Non-pigmented ciliary epithelial cell (primary cell): Measurements from ENCODE around the gene CACNA1S.

ENCODE experiments used
- DNase-seq: peaks from one replicate; pipeline ENCODE4 v3.0.0-alpha.2; 2010; ENCODE audit warnings: low read depth

The CACNA1S gene

GRCh38 chr1:201011616-201012015, 100.6 kb downstream of the CACNA1S start:
- DNase-seq, result no peak

- no peak for DNase-seq
These were observed 102.1 kb downstream of the CACNA1S start for GRCh38 chr1:201009962-201010645.

GRCh38 chr1:201008666-201009360, 103.4 kb downstream of the CACNA1S start:
- no peak for DNase-seq

GRCh38 chr1:201007481-201007880, 104.7 kb downstream of the CACNA1S start:
- no peak for DNase-seq

GRCh38 chr1:201006450-201006849, 105.8 kb downstream of the CACNA1S start:
- no peak for DNase-seq

GRCh38 chr1:201004732-201005131, 107.5 kb downstream of the CACNA1S start:
- DNase-seq, result no peak

DNA sequence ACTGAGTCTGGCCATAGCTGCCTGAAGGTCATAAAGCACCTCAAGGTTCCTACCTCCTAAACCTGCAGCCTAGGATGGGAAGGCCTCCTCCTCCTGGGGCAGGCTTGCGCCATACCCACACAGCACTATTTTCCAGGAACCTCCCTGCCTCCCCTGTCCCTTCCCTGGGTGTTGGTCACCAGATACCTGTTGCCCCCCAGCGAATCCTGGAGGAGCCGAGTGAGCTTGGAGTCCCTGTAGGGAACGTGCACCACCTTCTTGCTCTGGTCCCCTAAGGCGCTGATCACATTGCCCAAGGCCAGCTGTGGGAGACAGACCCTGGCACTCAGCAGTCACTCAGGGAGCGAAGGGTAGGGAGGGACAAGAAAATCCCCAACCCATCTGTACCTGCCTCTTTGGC, 108.1 kb downstream of the CACNA1S start:
- no peak for DNase-seq

GRCh38 chr1:201002510-201002909, 109.7 kb downstream of the CACNA1S start:
- DNase-seq, result no peak

DNA sequence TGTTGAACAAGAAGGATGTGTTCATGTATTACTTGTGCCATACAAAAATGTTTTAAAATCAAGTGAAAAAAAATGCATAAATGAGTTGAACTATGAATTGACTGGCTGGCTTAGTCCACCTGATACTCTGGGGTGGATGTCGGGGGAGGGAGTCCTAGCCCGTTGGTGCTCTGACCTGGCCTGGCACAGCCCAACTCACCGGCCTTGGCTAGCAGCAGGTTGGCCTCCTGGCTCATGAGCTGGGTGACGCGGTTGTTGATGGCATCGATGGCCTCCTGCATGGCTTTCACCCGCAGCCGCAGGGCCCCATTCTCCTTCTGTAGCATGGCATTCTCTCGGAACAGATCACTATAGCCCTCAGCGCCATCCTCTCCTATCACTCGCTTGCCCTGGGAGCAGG, 110.3 kb downstream of the CACNA1S start:
- DNase-seq, result no peak

DNA sequence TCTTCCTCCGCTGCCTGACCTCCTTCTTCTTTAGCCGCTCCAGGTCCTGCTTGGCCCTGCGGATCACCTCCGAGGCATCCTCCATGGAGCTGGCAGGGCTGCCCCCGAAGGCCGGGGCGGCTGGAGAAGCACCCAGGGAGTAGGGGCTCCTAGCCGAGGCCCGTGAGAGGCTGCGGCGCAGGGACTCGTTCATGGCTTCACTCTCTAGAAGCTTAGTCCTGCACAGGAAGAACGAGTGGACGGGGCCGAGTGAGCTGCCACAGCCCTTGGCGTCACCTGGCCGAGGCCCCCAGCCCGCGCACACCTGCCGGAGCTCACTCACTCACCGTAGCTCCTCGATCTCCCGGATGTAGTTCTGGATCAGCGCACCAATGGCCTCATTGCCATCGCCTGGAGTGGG, 111.8 kb downstream of the CACNA1S start:
- DNase-seq, result no peak

- no peak for DNase-seq
These were observed 112.6 kb downstream of the CACNA1S start for GRCh38 chr1:200999667-201000066.

GRCh38 chr1:200998323-200998722, 113.9 kb downstream of the CACNA1S start:
- no peak for DNase-seq

DNA sequence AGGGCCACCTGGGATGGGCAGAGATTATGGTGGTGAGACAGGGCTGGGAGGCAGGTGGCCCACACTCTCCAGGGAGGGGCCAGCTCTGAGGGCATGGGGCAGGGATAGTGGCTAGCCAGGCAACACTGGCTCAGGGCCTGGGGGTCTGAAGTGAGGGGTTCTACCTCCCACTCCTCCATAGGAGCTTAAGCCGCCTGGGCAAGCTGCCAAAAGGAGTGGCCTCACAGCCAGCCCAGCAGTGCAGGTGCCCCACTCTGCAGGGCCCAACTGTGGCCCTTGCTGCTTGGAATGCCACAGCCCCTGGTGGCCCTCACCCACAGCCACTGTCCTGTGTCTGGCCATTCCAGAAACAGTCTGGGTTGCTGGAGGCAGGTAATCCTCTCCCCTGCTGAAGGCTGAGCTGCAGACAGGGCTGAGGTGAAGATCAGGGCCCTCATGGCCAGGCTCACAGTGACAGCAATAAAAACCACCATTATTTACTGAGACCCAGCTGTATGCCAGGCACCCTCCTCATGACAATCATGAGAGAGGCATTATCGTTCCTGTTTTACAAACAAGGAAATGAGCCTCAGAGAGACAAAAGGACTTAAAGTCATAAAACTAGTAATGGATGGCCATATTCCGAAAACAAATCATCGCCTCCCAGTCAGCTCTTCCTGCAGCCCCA, 119.7 kb downstream of the CACNA1S start:
- DNase-seq, result no peak

DNA sequence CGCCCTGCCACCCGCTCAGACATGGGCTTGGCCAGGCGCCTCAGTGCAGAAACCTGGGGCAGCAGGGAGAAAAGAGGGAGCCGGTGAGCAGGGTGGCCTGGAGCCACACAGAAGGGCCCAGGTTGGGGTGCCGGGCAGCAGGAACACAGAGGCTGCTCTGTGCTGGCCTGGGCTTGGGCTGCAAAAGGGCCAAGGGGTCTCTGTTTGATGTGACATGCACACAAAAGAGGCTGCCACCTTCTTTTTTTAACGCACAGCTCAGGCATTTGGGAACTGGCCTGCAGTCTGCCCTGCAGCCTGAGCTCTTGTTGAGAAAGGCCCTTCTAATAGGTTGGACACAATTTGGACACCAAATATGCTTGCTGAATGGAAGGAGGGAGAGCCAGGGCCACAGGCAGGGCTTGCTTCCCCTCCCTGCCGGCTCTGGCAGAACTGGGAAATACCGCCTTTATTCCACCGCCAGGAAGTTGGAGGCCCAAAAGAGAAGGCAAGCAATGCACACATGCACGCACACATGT, 121.1 kb downstream of the CACNA1S start:
- DNase-seq, result no peak

- DNase-seq, result no peak
These were observed 122.1 kb downstream of the CACNA1S start for GRCh38 chr1:200990114-200990513.
